Stimulated activated CD4-positive, alpha-beta T cell treated with anti-CD3 and anti-CD28 coated beads, Interleukin-1b, Interleukin-23, amount 100 ng/mL, for 1 hour (primary cell): ENCODE results near the gene ATRN.

Source experiments
- DNase-seq, 2 donors: peaks; one replicate each; pipeline ENCODE4 v3.0.0-alpha.2; 2020; ENCODE audit warnings: low read depth in 2 of 2

Gene ATRN

DNA sequence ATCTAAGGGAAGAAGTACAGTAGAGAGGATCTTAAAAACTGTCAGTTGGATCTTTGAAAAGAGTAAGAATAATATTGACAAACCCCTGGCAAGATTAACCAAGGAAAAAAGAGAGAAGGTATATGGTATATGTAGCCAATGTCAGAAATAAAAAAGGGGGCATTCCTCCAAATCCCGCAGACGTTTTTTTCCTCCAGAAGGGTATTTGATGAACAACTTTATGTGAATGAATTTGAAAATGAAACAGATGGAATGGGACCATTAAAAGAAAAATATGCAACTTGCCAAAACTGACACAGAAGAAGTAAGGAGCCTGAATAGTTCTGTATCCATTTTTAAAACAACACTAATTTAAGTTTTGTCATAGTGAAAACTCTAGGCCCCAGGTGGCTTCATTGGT lies 156.7 kb downstream of the ATRN start:
- no peak for DNase-seq

- no peak for DNase-seq
These were observed 157.9 kb downstream of the ATRN start for GRCh38 chr20:3628502-3629314.

- no peak for DNase-seq
These were observed 159.1 kb downstream of the ATRN start for GRCh38 chr20:3629893-3630292.

GRCh38 chr20:3630429-3630828 lies 159.6 kb downstream of the ATRN start:
- no peak for DNase-seq

DNA sequence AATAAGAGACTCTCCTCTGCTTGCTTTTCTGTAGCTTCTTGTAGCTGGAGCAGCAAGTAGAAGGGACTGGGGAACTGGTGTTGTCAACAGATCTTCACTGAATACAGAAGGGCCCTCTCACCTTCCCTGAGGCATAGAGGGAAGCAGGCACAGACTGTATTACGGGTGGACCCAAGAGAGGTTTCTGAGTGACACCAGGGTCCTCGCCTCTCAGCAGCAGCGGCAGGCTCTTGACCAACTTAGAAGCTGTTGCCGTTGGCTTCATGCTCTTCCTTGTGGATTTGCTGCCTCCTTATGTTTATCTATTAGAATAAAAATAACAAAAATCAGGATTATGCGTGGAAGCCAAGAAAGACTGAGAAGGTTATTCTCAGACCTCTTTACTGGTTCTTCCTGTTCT lies 160.7 kb downstream of the ATRN start:
- DNase-seq, result no peak

- DNase-seq, result no peak
These were observed 161.6 kb downstream of the ATRN start for GRCh38 chr20:3632311-3633004.

- DNase-seq, result no peak
These were observed 163.2 kb downstream of the ATRN start for GRCh38 chr20:3633913-3634478.

DNA sequence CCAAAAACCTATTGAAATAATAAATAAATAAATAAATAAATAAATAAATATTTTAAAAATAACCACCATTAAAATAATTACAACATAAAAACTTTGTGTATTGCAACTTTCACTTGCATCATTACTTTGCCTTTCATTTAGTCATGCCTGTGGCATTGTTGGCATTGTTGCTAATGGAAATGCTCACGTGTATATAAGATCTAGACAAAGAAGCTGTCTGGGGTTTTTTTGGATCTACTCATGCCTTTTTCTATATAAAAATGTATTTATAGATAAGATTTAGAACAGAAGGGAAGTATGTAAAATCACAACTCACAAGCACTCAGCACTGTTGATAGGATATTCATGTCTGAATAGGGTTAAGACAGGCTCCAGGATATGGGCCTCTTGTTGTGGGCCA lies 164.5 kb downstream of the ATRN start:
- no peak for DNase-seq

DNA sequence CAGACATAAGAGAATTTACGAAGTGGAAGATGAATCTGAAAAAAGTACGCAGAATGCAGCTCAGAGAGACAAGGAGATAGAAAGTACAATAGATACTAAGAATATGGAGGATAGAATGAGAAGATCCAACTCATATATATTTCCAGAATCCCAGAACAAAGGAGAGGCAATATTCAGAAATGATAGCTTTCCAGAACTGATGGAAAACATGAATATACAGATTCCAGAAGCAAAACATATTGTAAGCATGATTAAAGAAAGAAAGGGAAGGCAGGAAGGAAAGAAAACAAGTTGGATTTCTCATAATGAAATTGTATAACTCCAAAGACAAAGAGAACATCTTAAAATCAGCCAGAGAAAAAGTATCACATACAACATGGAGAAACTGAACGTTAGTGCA lies 169.4 kb downstream of the ATRN start:
- DNase-seq, result no peak

DNA sequence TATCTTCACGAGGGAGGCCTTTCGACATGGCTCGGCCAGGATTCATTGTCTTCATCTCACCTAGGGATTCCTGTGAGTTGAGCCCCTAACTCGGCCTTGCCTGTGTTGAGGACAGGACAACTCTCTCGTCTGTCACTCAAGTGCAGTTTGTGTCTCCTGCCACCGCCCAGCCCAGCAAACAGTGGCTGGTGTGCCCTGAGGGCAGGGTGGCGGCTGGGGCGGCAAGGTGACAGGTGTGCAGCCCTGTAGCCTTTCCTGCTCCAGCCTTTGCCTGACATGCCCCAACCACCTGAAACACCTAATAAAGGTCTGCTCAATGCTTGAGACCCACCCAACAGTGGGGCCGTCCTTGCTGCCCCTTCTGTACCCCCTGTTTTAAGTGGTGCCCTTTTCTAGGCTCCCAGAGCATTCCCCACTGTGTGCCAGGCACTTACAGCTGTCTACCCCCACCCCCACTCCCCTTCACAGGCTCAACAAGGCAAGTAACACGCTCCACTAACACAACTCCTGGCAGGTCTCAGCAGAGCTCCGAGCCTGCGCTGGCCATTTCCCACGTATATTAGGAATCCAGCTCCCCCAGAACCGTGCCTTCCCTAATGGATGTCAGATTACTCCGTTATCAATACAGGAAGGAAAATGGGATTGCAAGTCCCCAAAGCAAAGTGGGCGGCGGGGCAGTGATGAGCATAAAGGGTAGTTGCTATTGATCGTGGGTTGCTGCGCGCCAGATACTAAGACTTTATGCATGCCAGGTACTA lies 174.7 kb downstream of the ATRN start:
- no peak for DNase-seq

DNA sequence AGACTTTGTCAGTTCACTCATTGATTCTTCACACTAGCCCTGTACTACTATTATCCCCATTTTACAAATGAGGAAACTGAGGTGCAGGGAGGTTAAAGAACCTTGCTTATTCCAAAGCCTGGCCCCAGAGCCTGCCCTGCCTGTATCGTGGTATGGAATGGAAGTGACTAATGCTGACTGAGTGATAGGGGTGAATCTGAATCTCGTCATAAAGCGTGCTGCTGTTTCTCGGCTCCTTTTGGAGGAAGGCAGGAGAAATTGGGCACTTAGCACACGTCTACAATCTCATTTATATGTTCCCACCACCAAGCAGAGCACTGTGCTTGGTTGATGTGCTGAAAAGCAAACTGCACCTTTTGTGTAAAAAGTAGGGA lies 175.2 kb downstream of the ATRN start:
- DNase-seq, result no peak

- DNase-seq, result no peak
These were observed 175.8 kb downstream of the ATRN start for GRCh38 chr20:3646651-3647050.

- no peak for DNase-seq
These were observed 176.7 kb downstream of the ATRN start for GRCh38 chr20:3647473-3647872.

GRCh38 chr20:3648951-3649350 lies 178.1 kb downstream of the ATRN start:
- no peak for DNase-seq

DNA sequence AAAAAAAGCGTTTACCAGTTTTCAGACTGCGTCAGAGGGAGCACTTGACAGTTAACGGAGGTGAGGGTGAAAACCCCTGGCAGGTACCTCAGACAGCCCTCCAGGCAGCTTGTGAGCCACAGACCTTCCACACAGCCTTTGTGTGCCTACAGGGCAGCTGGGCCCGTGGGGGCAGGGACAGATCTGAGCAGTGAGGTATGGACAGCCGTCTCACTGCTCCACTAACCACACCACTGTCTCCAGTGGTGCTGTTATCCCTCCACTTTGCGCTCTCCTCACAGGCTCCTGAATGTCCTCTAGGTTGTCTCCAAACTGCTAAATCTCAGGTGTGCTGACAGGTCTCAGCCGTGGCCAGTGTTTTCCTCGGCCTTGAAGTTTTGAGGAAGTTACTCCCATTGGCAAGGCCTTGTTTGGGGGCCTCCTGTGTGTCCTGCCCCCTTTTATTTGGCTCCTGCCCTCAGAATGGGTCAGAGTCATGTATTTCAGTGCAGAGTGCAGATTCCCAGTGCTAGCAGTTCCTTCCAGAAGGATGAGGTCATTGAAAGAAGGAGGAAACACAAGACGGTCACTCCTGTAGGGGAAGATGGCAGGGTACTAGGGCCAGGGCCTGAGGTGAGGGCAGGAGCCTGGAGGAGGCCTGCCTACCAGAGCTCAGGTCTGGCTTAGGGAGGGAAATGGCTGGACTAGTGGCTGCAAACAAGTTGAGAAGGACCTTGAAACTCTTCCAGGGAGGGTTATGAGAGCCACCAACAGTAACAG lies 180.6 kb downstream of the ATRN start:
- DNase-seq, result no peak

DNA sequence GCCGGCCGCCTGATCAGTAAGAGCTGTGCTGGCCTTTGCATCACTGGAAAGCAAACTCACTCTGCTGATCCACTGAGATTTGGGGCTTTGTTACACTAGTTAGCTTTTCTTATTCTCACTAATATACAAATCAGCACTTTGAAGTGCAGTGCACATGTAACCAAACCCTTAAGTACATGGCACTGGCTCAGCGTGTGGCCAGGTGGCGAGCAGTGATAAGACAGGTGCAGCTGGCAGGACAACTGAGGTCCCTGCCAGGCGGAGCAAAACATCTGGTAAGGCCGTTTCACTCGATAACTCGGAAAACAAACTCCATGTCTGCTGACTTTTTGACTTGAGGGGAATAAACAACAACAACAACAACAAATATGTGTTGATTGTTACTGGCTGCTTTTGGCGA lies 181.4 kb downstream of the ATRN start:
- no peak for DNase-seq

DNA sequence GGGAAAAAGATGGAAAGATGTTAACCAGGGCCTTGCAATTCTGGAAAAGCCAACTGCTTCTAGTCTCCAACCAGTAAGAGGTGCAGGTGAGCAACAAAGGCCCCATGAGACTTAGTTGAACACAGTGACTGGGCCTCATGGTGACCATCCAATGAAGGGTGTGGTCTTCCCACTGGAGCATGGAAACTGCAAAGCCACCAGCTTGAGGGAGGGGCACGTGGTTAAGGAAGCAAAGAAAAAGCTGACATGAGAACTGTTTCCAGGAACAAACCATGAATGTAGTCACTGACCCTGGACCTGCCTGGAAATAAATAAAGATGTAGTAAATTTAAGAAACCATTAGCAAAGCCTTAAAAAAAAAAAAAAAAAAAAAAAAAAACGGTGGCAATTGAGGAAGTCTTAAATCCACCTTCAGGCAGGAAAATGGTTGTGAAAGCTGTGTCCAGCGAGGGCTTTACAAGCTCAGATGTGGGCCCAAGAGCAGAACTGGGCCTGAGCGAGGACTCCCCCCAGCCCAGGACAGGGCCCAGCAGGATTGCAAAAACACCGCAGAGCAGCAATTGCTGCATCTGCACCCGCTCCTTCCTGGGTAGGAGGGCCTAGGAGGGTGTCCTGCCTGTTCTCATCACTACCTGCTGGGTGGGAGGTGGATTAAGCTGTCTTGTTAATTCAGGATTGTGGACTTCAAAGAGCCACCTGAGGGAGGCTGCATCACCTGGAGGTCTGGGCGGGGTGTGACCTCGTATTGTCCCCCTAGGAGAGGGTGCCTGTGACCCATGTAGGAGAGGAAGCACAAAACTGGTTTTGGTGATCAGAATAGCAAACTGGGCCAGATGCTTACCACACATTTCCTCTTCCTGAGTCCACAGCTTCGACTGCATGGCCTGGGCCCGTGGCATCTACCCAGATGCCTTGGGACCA lies 182.1 kb downstream of the ATRN start:
- no peak for DNase-seq

DNA sequence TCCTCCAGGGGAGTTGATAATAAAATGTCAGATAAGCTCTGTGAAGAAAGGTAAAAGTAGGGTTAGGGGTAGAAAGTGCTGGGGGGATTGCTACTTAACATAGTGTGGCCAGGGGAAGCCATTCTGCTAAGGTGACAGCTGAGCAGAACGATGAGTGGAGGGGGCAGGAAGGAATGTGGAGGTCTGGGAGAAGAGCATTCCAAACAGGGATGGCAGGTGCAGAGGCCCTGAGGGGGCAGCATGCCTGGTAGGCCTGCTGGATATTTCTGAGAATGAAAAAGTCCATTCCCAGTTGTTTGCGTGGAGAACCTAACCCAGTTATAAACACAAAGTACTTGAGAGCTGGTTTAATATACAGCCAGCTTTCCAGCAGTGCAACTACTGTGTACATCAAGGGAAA lies 183.1 kb downstream of the ATRN start:
- DNase-seq, result no peak

- no peak for DNase-seq
These were observed 183.7 kb downstream of the ATRN start for GRCh38 chr20:3654326-3655130.

GRCh38 chr20:3655131-3655405 lies 184.2 kb downstream of the ATRN start:
- DNase-seq, result no peak
